ENCODE measurements around the gene ACY1. TPM values are rescaled to one million over a fixed set of nuclear protein-coding genes. Genes with fewer than 3 reads are reported as not detected.

Gene ACY1
- total RNA-seq, 1 donor from 2014 or later: 21.9 TPM

DNA sequence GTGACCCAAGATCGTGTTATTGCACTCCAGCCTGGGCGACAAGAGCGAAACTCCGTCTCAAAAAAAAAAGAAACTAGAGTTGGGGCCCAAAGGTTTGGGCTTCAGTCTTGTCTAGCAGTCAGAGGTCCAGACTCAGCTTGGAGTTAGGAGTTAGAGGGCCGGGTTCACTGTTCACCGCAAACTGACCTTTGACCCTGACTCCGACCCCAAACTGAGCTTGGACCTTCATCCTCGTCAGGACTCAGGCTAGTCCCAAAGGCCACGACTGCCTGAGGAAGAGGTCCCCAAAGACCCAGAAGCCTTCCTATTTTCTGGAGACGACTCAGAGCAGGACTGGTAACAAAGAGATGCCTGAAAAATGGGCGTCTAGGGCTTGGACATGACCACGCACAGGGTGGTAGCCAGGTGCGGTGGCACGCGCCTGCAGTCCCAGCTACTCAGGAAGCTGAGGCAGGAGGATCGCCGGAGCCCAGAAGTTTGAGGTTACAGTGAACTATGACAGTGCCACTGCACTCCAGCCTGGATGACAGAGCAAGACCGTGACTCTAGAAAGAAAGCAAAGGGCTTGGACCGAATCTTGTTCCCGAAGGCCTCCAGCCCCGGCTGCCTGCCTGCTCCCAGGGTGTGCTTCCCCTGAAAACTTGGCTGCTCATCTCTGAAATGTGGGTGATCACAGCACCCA is 35.1 kb downstream of the ACY1 start:
- DNase-seq (ENCODE audit: low spot score) (no peak), ATAC-seq (no peak)
- intact Hi-C loops (cut with DNase I): no loop called here

DNA sequence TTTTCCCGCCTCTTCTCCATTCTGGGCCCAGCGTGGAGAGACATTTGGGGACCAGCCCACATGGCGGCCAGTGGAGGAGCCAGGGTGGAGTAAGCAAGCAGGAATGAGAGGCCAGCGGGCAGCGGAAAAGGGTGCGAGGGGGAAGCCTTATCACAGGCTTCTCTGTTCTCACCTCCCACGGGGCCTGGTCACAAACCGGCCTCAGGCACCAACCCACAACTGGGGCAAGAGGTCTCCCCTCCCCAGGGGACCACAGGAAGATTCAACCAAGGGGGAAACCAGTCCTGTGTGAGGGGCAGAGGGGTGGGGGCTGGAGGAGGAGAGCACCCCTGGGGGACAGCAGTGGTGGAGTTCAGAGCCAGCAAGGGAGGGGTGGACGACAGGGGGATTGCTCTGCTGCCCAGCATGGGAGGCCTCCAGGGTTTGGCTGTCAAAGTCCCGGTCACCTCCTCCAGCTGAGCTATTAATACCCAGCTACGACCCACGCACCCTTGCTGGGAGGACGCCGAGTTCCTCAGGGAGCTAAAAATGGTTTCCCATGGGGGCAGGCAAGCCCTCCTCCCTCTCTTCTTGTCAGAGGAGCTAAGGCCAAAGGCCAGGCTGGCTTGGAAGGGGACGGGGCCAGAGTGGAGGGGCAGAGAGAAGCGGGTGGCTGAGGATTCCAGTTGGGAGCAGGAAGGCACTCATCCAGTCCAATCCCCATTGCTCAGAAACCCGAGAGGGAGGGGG is 36.2 kb downstream of the ACY1 start:
- DNase-seq (ENCODE audit: low spot score): peak; percentile 76

DNA sequence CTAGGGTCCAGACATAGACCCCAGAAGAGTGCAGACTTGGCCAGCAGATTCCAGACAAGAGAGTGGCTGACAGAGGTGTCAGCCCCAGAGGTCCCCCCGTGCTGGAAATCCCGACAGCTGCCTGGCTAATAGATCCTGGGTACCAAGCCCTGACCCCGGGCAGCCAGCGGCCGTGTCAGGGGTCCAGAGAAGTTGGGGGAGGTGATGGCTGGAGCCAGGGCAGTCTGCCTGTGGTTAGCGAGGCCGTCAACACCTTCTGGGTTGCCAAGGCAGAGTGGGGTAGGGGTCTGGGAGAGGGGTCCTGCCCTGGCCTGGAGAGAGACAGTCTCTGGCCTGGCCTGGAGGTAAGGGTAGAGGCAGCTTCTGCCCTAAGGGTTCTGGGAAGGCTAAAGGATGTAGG is 37.5 kb downstream of the ACY1 start:
- intact Hi-C loops (cut with DNase I): no loop called here
- ATAC-seq (no peak), DNase-seq (ENCODE audit: low spot score) (no peak)

More for the DNA sequence above, 36.2 kb downstream of the ACY1 start:
- peak; percentile 64 for ATAC-seq
- intact Hi-C loops (cut with DNase I): no loop called here

DNA sequence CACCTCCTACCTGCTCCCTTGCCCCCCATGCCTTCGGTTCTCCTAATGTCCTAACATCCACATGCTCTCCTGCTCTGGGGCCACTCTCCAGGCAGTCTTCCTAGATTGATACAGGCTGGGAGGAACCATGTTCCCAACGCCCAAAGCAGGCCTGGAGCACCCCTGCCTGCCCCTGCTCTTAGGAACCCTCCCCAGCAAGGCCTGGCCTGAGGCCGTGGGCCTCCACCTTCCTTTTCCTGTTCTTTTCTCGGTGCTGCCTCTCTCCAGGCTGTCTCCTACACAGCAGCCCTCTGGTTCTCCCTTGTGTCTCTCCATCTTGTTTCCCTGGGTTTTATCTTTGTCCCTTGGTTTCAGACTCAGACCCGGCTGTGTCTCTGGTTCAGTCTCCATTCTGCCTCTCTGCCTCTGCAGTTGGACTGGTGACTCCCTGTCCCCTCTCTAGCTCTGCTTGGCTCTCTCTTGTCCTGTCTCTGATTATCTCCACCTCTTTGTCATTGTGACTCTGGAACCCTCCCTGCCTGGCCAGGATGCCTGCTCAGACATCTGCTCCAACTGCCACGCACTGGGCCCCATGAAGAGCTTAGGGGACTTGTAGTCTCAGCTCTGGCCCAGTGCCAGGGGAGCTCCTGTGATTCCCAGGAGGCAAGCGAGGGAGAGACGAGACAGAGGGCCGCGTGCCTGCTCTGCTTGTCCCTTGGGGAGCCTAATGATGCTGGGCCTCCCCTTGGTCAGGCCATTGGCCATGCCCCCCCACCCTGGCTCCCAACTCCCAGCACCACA is 38.3 kb downstream of the ACY1 start:
- DNase-seq (ENCODE audit: low spot score) (no peak), ATAC-seq (no peak)
- intact Hi-C loops (cut with DNase I): no loop called here

DNA sequence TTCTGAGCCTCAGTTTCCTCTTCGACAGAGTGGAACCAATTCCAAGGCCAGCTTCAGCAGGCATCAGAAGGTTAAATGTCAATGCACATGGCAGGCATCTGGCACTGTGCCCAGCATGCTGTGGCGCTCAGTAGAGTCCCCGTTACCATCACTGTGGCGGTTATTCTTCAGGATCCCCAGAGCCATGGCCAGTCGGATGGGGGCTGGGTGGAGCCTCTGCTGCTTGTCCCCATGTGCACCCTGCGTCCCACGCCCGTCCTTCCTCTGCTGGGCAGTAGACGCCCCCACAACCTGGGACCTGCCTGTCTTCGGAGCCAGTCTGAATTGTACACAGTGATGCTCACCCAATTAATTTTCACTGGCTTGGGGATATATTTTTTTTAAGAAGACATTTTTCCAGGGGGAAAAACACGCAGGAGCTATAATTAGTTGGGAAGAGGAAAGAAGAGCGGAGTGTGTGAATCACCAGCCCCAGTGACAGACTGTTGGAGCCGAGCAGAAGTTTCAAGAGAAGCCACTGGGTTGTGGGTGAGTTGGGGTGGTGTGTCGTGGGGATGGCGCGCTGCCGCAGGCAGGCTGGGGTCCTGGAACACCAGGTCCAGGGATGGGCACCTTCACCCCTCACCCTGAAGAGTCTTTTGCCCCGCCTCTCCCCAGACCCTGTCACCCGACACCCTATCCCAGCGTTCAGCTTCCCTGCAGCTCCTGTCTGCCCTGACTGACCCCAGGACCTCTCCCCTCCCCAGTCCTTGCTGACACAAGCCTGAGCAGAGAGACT is 39.2 kb downstream of the ACY1 start:
- intact Hi-C loops (cut with DNase I): no loop called here
- DNase-seq (ENCODE audit: low spot score) (no peak), ATAC-seq (no peak)

DNA sequence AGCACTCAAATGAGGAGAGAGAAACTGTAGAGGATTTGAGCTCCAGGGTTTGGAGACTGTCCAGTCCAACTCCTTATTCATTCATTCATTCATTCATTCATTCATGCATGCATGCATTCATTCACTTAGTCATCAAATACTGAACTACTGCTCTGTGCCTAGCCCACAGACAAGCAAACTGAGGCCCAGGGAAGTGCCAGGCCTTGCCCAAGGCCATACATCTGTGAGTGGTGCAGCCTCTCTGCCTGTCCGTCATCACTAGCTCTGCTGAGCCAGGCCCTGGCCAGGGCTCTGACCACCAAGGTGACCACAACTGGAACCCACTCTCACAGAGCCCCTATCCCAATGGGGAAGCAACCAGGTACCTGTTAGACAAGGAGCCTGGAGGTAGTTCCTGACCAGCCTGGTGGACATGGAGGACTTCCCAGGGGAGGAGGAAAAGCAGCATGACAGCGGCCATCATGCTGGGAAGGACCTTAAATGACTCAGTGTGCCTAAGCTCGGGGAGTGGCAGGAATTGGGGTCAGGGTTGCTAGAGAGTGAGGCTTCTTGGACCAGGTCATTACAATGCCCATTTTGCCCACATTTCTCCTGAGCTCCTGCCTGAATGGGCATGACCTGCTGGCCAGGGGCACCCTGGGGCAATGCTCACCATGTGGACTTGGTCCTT is 39.9 kb downstream of the ACY1 start:
- intact Hi-C loops (cut with DNase I): no loop called here
- DNase-seq (ENCODE audit: low spot score): no peak
- no peak for ATAC-seq

DNA sequence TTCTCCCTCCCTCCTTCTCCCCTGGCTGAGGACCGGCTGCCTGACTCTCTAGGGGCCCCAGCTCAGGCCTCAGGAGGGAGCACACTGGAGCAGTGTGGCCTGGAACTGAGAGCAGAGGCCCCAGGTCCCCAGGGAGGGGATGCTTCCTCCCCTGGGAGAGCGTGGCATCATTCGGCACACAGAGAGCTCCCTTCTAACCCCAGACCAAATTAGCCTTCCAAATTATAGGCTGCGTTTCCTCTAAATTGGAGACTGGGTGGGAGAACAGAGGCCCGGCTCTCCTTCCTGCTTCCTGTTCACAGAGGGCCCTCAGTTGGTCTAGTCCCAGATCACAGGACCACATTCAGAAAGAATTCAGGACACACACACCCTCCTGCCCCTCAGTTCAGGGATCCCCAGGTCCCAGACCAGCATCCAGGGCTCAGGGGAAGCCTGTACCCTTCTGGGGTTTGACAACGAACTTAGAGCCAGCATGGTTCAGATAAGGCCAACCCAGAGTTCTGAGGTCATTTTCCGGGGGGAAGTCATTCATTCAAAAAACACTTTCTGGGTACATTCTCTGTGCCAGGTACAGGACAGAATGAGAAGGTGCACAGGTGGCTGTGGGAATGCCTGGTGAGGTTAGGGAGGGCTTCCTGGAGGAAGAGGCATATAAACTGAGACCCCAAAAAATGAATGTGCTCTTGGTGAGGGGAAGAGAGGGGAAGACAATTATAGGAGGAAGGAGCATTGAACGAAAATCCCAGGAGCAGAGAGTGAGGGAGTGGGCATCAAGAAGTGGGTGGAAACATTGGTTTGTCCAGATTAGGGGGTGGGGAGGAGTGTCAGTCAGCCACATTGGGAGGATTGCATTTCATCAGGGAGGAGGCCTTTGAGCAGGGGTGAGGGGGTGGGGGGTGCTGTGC is 40.8 kb downstream of the ACY1 start:
- no peak for ATAC-seq
- DNase-seq (ENCODE audit: low spot score): no peak
- intact Hi-C loops (cut with DNase I): no loop called here

DNA sequence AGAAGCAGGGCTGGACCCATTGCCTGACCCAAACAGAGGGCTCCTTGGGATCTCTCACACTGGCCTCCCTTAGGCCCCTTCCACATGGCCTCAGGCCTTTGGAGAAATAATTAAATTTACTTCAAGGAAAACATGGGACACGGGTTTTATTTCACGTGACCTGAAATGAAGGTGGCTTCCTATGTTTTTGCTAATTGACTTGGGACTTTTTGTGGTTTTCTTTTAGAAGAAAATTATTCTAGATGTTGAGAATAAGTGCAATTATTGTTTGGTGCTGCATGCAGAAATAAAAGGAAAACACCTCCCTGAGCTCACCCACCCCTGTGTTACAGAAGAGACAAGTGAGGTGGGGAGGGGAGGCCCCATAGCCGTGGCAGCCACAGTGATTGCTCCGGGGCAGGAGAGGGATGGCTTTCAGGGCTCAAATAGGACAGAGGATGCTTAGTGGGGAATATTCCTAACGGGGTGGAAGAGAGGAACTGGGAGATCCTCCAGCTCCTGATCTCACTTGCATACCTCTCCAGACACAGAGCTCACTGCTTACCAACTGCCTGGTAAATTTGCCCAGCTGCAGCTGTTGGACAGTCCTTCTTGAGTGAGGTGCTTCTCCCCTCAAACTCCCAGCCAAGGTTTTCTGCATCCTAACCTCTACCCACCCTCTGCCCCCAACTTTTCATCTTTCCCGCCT is 41.6 kb downstream of the ACY1 start:
- DNase-seq (ENCODE audit: low spot score): no peak
- intact Hi-C loops (cut with DNase I): no loop called here
- ATAC-seq: no peak

DNA sequence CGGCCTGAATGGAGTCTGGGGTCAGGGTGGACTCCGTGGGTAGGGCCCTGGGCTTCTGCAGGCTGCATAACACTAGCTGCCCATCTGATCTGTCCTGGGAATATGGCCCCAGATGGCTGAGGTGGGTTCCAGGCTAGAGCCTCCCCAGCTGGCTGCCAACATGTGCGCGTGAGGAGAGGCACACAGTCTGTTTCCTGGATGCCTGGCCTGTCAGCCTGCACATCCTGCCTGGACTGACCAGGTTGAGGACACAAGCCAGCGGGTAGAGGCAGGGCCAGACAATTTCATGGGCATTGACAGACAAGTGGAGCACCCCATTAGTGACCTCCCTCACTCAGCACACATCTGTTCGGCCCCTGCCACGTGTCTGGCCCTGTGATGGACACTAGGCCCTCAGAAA is 42.1 kb downstream of the ACY1 start:
- intact Hi-C loops (cut with DNase I): no loop called here
- ATAC-seq: no peak
- no peak for DNase-seq (ENCODE audit: low spot score)

DNA sequence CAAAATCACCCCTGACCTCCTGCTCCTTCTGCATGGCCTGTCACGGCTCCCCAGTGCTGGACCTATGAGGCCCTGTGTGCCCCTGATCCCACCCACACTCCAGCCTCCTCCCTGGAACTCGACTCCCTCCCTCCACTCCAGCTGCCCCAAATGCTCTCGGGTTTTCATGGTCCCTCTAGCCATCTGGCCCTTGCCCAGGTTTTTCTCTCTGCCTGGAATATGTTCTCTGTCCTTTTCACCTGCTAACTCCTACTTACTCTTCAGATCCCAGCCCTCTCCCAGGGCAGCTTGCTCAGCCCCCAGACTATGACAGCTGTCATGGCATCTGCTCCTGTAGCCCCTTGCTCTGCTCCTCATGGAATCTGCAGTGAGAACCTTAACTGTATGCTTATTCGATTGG is 42.7 kb downstream of the ACY1 start:
- intact Hi-C loops (cut with DNase I): no loop called here
- no peak for ATAC-seq
- no peak for DNase-seq (ENCODE audit: low spot score)

DNA sequence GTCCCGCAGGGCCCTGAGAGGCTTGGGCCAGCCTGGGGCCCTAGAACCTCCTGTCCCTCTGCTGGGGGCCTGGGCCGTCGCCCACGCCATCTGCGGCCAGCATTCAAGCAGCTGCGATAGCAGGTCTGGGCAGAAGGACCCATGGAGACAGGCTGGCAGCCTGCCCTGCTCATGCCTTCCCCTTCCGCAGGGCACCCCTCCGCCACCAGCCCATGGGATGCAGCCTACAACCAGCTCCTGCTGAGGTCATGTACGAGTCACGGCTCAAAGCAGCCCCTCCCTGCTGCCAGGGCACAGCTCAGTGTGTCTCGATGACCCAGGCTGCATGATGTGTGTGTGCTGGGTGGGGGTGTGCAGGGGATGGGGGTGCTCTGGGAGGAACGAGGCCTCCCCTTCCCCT is 45.2 kb downstream of the ACY1 start:
- ATAC-seq (peak; percentile 49), DNase-seq (ENCODE audit: low spot score) (no peak)
- intact Hi-C loops (cut with DNase I): no loop called here

DNA sequence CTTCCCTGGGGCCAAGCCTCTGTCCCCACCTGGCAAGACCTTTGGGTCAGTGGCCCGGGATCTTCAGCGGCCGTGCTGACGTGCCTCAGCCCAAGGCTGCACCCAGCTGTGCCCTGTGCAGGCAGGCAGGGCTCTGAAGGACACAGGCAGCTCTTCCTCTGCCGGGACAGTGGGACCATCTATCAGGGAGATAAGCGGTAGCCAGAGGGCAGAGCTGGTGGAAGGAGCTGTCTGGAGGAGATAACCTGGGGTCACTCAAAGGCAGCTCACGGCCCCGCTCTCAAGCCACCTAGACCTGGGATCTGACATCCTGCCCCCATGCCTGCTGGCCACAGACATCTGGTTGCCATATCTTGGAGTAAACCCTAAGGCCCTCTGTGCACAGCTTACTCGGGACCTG is 45.7 kb downstream of the ACY1 start:
- ATAC-seq: no peak
- intact Hi-C loops (cut with DNase I): no loop called here

DNA sequence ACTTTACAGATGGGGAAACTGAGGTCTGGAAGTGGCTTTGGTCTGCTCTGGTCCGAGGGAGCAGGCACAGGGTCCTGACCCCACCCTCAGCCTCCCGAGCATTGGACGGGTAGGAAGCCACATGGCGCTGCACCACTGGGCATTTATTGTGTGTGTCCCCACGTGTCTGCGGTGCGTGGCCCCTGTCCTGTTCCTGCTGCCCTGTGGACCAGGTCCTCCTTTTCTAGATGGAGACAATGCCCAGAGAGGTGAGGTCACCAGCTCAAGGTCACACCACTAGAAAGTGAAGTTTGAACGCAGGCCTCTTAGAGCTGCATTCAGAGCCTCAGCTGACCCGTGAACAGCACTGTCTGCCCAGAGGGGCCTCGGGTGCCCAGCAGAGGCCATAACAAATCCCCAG is 46.2 kb downstream of the ACY1 start:
- DNase-seq (ENCODE audit: low spot score): no peak
- no peak for ATAC-seq
- intact Hi-C loops (cut with DNase I): no loop called here

More for the DNA sequence above, 45.7 kb downstream of the ACY1 start:
- no peak for DNase-seq (ENCODE audit: low spot score)

DNA sequence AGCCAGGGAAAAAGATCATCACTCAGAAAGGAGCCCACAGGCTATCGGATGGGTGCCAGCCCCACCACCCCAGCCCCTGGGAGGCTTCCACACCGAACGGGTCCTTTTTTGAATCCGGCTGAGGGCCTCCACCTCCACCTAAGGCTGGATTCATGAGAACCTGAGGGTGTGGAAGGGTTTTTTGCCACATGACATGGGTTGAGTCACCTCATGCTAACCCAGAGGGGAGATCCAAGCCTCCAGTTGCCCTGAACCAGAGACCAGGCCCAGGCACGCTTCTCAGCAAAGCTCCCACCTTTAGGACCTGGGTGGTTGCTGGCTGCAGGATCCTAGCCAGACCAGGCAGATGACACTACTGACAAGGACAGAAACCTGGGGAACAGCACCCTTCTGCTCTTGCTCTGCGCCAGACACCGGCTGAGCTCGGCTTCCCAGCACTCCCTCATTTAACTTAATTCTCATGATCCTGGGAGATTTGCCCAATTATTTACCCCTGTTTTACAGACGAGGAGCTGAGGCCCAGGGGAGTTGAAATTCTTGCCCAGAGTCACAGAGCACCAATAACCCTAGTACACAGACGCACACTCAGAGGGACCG is 47.5 kb downstream of the ACY1 start:
- DNase-seq (ENCODE audit: low spot score): no peak
- no peak for ATAC-seq
- intact Hi-C loops (cut with DNase I): no loop called here

DNA sequence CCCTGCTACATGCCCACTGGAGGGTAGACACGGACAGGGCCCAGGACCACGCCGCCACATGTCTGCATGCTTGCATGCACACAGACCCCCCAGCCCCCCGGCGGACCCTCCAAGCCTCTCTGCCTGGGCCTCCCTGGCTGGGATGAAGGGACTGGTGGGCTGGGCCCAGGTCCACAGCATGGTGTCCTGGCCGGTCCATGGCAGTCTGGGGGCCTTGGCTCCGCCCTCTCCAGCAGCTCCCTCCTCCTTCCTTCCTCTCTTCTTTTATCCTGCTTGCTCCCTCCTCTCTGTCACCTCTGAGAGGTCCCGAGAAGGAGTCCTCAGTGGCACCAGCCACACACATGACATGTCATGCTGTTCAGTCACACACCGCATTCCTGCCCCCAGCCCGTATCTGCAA is 48.6 kb downstream of the ACY1 start:
- no peak for DNase-seq (ENCODE audit: low spot score)
- ATAC-seq: no peak

DNA sequence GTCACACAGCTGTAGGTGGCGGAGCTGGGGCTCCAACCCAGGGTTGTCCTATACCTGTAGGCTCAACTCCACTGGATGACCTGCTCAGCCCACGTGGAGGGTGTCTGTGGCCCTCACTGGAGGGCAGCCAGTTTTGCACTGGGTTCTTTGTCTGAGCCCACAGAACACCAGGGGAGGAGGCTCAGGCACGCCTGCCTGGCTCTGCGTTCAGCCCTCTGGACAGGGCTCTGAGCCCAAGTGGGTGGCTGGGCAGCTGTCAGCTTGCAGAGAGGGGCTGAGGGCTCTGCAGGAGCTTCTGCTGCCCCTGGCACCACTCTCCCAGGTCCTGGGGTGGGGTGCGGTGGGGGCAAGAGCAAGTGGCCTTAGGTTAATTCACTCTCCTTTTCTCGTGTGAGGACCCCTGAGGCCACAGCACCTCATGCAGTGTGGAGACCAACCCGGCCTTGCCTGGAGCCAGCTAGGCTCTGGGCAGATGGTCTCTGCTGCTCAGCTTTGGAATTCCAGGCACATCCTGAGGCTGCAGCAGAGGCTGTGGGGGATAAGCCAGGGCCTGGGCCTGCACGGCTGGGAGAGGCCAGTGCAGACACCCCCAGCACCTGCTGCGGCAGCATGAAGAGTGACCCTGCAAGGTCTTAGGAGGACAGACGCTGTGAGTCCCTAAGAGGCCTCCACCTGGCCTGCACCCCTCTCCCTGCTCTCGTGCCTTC is 49.5 kb downstream of the ACY1 start:
- DNase-seq (ENCODE audit: low spot score) (no peak), ATAC-seq (no peak)
- intact Hi-C loops (cut with DNase I): no loop called here

More for the DNA sequence above, 48.6 kb downstream of the ACY1 start:
- intact Hi-C loops (cut with DNase I): no loop called here

Measured in sciatic nerve (tissue), 2 donors.